Activated CD4-positive, CD25-positive, alpha-beta regulatory T cell (primary cell): ENCODE results near the gene MRPL40.

ENCODE experiments used
- DNase-seq, 4 experiments: peaks; one replicate each; lab custom pipeline; 2025; lab: John Stamatoyannopoulos, UW

Gene MRPL40

GRCh38 chr22:19432133-19432851, at the start of gene MRPL40:
TSS of gene MRPL40 (plus strand) at chr22:19432545. CDS start at chr22:19432555, 10 bp downstream.
- DNase-seq: peak; percentile 75 to 83 (median 81)

GRCh38 chr22:19383292-19383691, 49.1 kb upstream of the MRPL40 start:
- DNase-seq: no peak

- DNase-seq: no peak
These were observed 47.0 kb upstream of the MRPL40 start for GRCh38 chr22:19385221-19385906.

GRCh38 chr22:19386248-19386647, 46.1 kb upstream of the MRPL40 start:
- DNase-seq: no peak

DNA sequence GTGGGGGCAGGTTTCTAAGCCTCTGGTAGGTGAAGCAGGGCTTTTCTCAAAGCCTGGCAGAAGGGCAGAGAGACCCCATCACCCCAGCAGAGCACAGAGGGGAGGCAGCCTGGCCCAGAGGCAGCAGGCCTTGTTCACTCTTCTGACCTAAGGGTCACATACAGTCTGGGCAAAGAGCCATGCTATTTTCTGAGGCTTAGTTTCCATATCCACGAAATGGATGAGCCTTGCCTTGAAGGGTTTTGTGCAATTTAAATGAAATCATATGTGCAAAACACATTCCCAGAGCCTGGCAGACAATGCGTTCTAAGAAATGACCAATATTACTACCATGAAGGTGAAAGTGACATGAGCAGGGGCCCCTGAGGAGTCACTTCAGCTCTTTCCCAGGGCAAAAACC, 45.3 kb upstream of the MRPL40 start:
- DNase-seq: no peak

DNA sequence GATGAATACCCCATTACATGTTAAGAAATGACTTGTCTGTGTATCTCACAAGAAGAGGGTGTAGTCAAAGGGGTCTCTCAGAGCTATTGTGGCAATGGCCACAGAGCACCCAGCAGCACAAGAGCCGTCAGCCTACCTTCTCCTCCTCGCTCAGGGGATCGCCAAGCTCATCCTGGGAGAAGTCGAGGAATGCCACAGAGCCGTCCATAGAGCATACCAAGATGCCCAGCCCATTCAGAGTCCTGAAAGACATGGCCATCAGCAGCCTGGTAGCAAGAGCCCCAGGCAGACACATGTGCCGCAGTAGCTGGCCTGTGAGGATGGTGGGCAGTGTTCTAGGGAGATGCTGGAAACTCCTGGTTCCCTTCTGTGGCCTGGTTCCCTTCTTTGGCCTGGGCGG, 44.8 kb upstream of the MRPL40 start:
- DNase-seq: no peak

DNA sequence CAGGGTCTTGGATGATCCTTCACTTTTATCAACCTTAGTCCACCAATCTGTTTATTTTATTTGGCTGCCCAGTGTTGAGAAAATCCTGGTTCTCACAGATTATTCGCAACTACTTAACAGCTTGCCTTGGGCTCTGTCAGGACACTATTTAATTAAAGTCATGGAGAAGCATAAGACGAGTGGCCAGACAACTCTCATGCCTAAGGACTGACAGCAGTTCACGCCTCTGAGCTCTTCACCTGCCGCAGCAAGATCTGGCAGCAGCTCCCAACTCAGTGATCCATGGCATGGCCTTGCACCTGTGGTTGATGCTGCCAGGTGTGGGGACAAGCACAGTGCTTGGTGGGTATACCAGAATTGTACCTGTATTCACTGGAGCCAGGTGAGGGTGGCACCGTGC, 38.6 kb upstream of the MRPL40 start:
- no peak for DNase-seq

DNA sequence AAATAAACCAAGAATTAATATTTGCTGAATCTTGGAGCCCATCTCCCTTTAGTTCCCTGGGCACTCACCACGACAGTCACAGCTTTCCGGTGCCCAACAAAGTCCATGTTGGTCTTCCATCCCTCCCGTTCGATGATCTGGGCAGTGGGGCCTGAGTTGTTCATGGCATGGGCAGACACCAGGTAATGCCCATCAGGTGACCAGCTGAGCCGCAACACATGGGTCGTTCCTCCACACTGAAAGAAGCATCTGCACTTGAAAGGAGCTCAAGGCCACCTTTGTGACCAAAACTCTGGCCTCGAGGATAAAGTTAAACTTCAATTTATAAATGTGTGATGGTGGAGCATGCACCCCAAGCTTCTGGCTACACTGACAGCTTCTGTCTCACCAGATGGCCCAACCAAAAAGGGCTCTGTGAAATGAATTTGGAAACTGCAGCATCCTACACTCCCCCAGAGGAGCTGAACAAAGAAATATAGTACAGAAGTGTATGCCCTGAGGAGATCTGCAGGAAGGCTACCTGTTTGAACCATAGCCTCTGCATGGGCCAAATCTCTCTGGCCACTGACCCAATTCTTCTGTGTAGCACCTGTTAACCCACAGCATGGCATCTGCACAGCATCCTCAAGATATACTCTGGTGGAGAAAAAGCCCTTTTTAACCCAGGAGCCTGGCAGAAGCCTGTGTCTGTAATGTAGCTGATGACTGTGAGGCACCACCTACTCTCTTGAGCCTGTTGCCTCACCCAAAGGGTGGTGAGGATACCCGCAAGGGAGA, 37.9 kb upstream of the MRPL40 start:
- no peak for DNase-seq

DNA sequence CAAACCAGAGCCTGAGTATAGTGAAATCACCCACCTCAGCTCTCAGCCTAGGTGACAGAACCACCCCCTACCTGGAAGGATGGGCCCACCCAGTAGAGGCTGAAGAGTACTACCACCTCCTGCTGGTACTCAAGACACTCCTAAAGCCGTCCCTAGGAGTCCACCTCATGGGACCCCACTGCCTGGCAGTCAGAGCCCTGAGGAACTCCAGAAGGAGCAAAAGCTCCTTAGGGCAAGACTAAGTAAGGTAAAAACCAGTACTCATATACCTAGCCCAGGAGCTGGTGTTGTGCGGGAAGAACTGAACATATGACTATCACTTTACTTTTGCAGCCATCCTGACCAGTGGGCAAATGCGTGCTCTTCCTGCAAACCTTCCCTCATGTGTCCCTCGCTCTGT, 37.1 kb upstream of the MRPL40 start:
- no peak for DNase-seq

DNA sequence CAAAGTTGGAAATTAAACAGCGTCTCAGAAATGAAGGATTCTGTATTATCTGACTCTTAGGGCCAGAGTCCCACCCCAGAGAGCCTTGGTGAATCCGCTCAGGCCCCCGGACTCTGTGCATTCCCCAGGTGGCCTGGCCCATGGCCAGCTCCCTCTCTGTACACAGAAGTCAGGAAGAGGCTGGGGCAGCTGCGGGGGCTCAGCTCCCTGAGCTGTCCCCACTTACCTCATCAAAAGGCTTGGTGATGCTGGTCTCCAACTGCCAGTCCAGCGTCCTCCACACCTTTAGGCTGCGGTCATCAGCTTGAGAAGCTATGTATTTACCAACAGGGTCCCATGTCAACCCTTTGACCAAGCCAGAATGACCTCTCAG, 35.8 kb upstream of the MRPL40 start:
- DNase-seq: no peak

- no peak for DNase-seq
These were observed 35.2 kb upstream of the MRPL40 start for GRCh38 chr22:19396934-19397733.

GRCh38 chr22:19397734-19398104, 34.6 kb upstream of the MRPL40 start:
- no peak for DNase-seq

- DNase-seq: no peak
These were observed 34.1 kb upstream of the MRPL40 start for GRCh38 chr22:19398206-19398605.

GRCh38 chr22:19398652-19399051, 33.7 kb upstream of the MRPL40 start:
- DNase-seq: no peak

GRCh38 chr22:19400881-19401280, 31.5 kb upstream of the MRPL40 start:
- no peak for DNase-seq

GRCh38 chr22:19401483-19401882, 30.9 kb upstream of the MRPL40 start:
- no peak for DNase-seq

- no peak for DNase-seq
These were observed 29.6 kb upstream of the MRPL40 start for GRCh38 chr22:19402642-19403191.

DNA sequence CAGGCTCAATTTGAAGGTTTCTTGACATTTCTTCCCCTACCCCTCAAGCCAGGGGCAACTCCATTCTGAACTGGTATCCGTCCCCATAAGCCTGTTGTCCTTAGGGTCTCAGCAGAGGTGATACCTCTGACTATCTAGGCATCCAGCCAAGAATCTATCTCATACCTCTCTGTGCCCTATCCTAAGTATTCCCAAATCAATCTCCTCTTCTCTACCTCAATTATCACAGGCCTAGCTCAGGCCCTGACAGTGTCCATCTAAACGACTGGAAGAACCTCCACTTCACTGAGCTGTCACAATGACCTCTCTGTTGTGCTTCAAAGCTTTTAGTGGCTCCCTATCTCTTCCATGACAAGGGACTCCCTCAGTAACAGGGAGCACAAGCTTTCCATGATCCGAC, 27.7 kb upstream of the MRPL40 start:
- no peak for DNase-seq

DNA sequence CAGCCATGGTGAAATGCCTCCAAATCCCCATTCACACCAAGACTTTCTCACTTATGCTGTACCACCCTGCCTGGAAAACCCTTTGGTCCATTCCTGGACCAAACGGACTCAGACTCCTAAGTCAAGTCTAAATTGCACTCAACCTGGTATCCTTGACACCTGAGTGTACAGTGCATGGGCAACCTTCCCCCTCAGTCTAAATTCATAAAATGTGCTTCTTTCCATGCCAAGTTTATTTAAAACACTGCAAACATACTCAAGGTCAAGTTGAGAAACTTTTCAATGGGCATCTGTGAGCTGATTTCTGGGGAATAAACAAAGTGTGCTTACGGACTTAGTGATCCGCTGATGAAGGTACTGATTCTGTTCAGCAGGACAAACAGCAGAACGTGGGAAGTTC, 27.2 kb upstream of the MRPL40 start:
- DNase-seq: no peak

DNA sequence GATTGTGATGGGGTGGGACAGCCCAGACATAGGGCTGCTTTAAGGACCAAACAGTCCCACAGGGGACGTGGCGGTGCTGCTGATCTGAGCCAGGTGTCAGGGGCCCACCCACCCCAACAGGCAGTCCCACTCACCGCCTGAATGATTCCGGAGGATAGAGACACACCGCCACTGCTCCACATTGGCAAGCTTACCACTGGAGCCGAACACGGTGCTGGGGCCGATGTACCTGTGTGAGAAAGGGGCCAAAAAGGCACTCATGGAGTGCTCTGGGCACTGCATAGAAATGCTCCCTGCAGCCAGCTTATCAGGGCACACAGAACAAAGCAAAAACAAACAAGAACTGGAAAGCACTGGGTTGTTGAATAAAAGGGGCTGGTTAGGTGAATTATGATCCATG, 26.7 kb upstream of the MRPL40 start:
- no peak for DNase-seq

DNA sequence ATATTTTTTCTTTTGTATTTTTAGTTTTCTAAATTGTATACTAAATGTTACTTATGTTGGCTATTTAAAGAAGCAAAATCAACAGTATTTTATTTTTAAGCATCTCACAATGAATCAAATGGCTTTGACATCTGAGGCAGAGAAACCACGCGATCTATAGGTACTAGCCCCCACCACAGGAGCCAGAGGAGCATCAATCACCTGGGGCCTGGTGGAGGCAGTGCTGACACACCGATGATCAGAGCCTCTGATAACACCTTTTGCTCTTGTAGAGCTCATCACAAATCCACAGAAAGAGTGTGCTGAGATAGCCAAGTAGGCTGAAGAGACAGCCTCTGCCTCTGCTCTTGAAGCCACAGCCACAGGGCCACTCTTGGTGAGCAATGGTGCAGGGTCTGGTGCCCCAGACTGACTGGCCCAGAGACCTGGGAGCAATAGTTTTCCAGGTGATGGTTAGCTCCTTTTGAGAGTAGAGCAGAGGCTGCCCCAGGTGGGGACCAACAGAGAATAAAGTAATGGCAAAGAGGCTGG, 26.0 kb upstream of the MRPL40 start:
- DNase-seq: no peak

GRCh38 chr22:19406846-19407245, 25.5 kb upstream of the MRPL40 start:
- DNase-seq: no peak
